OCI-LY1 (cell line): Measurements from ENCODE around the gene FAM120A.

Experiments
- H2AFZ ChIP-seq: fragments of 200-600 bp; sonication (generic), shearing (Covaris generic); 2 replicates; pipeline ENCODE4 v1.6.0; 2014; ENCODE audit warnings: antibody characterized with exemption, mild to moderate bottlenecking, low read length
- H3F3A ChIP-seq: fragments of 200-600 bp; sonication (generic), shearing (Covaris generic); 2 replicates; pipeline ENCODE4 v1.6.0; 2014; ENCODE audit warnings: mild to moderate bottlenecking, antibody characterized with exemption, low read length, moderate library complexity; ENCODE audit not compliant: insufficient read depth
- H3K27ac ChIP-seq: fragments of 200-600 bp; sonication (generic); 2 replicates; pipeline ENCODE4 v1.5.1; 2014; ENCODE audit warnings: low read length, mixed run types, mild to moderate bottlenecking, low read depth; ENCODE audit not compliant: poor library complexity, severe bottlenecking
- H3K27me3 ChIP-seq: fragments of 200-600 bp; sonication (generic); 2 replicates; pipeline ENCODE4 v1.6.0; 2014; ENCODE audit warnings: antibody characterized with exemption, mild to moderate bottlenecking, low read length, moderate library complexity; ENCODE audit not compliant: insufficient read depth
- H3K36me3 ChIP-seq: fragments of 200-600 bp; sonication (generic); 2 replicates; pipeline ENCODE4 v1.6.1; 2014; ENCODE audit warnings: mild to moderate bottlenecking, antibody characterized with exemption, low read length, moderate library complexity, mixed read lengths; ENCODE audit not compliant: insufficient read depth
- H3K4me1 ChIP-seq: fragments of 200-600 bp; sonication (generic); 2 replicates; pipeline ENCODE4 v1.5.1; 2014; ENCODE audit warnings: mild to moderate bottlenecking, low read length, moderate library complexity; ENCODE audit not compliant: insufficient read depth, severe bottlenecking
- H3K4me2 ChIP-seq: fragments of 200-600 bp; sonication (generic), shearing (Covaris generic); 2 replicates; pipeline ENCODE4 v1.6.1; 2014; ENCODE audit warnings: low read length
- H3K4me3 ChIP-seq: fragments of 200-600 bp; sonication (generic); 2 replicates; pipeline ENCODE4 v1.5.1; 2014; ENCODE audit warnings: low read length, low read depth, mild to moderate bottlenecking, mixed read lengths; ENCODE audit not compliant: poor library complexity, severe bottlenecking
- H3K79me2 ChIP-seq: fragments of 200-600 bp; shearing (Covaris generic); 2 replicates; pipeline ENCODE4 v1.6.1; 2016; ENCODE audit warnings: mixed run types, low read length, mixed read lengths; ENCODE audit not compliant: insufficient read depth
- H3K9ac ChIP-seq: fragments of 200-600 bp; sonication (generic), shearing (Covaris generic); 2 replicates; pipeline ENCODE4 v1.6.1; 2014; ENCODE audit warnings: mild to moderate bottlenecking, low read length, mixed read lengths
- H3K9me2 ChIP-seq: fragments of 200-600 bp; sonication (generic), shearing (Covaris generic); 2 replicates; pipeline ENCODE4 v1.6.1; 2014; ENCODE audit warnings: low read depth, mild to moderate bottlenecking, low read length, mixed read lengths
- H3K9me3 ChIP-seq: fragments of 200-600 bp; shearing (Covaris generic); 2 replicates; pipeline ENCODE4 v1.6.1; 2014; ENCODE audit warnings: low read length, mixed read lengths
- H4K20me1 ChIP-seq: fragments of 200-600 bp; sonication (generic), shearing (Covaris generic); 2 replicates; pipeline ENCODE4 v1.6.0; 2016; ENCODE audit warnings: mild to moderate bottlenecking, low read length; ENCODE audit not compliant: insufficient read depth
- CTCF ChIP-seq: fragments of 200-600 bp; sonication (generic), shearing (Covaris generic); IDR thresholded peaks from 2 replicates; pipeline ENCODE4 v1.5.1; 2017; ENCODE audit warnings: mild to moderate bottlenecking, antibody characterized with exemption, low read length, moderate library complexity, mixed read lengths
- EZH2 ChIP-seq: fragments of 200-600 bp; sonication (generic), shearing (Covaris generic); IDR thresholded peaks from 2 replicates; pipeline ENCODE4 v1.8.0; 2017; ENCODE audit warnings: borderline replicate concordance, mixed run types, mild to moderate bottlenecking, antibody characterized with exemption, low read length, moderate library complexity, mixed read lengths

The FAM120A gene

DNA sequence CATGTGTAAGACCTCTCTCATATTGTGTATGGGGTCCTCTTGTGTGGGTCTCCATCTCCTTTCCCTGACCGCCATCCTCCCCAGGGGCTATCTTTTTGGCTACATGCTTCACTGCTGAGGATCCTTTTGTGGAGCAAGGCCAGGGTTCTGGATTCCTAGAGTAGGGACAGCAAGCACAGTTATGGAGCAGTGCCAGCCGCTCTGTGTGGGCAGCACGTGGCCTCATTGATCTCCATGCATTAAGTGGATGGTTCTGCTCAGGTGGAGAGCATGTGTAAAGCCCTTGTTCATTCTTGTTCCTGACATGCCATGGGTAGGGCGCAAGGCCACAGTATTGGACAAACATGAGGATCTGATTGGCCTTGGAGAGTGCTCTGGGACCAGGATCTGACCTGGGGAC, 133.8 kb downstream of the FAM120A start:
- H3K27me3 ChIP-seq, result no peaks in the 10 kb centered on the region; the same call in 1 of the 2 replicates
- no peak overlapping the region for H3K9ac ChIP-seq
- no peak overlapping the region for H2AFZ ChIP-seq
- no peaks in the 10 kb centered on the region; the same call in 1 of the 2 replicates for H3K36me3 ChIP-seq
- H3K4me2 ChIP-seq, result no peak overlapping the region
- no peaks in the 10 kb centered on the region for H3F3A ChIP-seq
- no peak overlapping the region for H3K27ac ChIP-seq
- H4K20me1 ChIP-seq, result no peaks in the 10 kb centered on the region
- no peaks in the 10 kb centered on the region for H3K4me1 ChIP-seq
- no peaks in the 10 kb centered on the region for H3K9me2 ChIP-seq
- H3K9me3 ChIP-seq, result peaks cover 23% of the 10 kb centered on the region
- H3K4me3 ChIP-seq, result no peak overlapping the region
- TF ChIP-seq EZH2 (no peak), CTCF (no peak)
- no peaks in the 10 kb centered on the region for H3K79me2 ChIP-seq

DNA sequence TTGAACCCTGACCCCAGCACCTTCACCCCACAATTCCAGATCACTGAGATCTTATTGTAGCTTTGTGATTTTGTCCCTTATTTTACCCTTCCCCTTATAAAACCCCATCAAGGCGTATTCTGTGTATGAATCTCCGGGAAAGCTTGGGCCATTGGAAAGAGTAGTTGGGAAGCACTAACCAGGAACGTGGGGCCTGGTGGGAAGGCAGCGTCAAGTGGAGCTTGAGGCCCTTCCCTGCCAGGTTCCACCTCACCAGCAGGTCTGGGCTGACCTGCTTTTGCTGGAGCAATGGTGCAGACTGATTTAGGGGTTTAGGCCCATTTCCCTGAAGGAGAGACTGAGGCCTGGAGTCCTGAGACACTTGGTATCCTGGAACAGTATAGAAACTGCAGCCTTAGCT, 134.2 kb downstream of the FAM120A start:
- Histone ChIP-seq H3K4me2 (no peak overlapping the region), H3K9me3 (peaks cover 23% of the 10 kb centered on the region), H3K4me1 (no peaks in the 10 kb centered on the region), H3K27me3 (no peaks in the 10 kb centered on the region; the same call in 1 of the 2 replicates), H3K9me2 (no peaks in the 10 kb centered on the region), H3F3A (no peaks in the 10 kb centered on the region), H4K20me1 (no peaks in the 10 kb centered on the region), H3K79me2 (no peaks in the 10 kb centered on the region), H3K36me3 (no peaks in the 10 kb centered on the region; the same call in 1 of the 2 replicates), H3K9ac (no peak overlapping the region), H3K4me3 (no peak overlapping the region), H3K27ac (no peak overlapping the region), H2AFZ (no peak overlapping the region)
- TF ChIP-seq CTCF, result no peak
- no peak for TF ChIP-seq EZH2

- no peaks in the 10 kb centered on the region for H3K9me2 ChIP-seq
Measured at GRCh38 chr9:93586290-93587057, 135.0 kb downstream of the FAM120A start.

More at GRCh38 chr9:93586290-93587057, 135.0 kb downstream of the FAM120A start:
- Histone ChIP-seq H3K9me3 (peaks cover 23% of the 10 kb centered on the region), H3K36me3 (no peaks in the 10 kb centered on the region; the same call in 1 of the 2 replicates), H3K27ac (no peak overlapping the region), H3K27me3 (no peaks in the 10 kb centered on the region; the same call in 1 of the 2 replicates), H3F3A (no peaks in the 10 kb centered on the region), H3K79me2 (no peaks in the 10 kb centered on the region), H4K20me1 (no peaks in the 10 kb centered on the region), H3K9ac (no peak overlapping the region), H2AFZ (no peak overlapping the region), H3K4me1 (no peaks in the 10 kb centered on the region), H3K4me3 (no peak overlapping the region), H3K4me2 (no peak overlapping the region)
- no peak for TF ChIP-seq CTCF
- TF ChIP-seq EZH2, result no peak
